MCF 10A (cell line): ENCODE measurements around the gene YEATS4. TPM values are rescaled to one million over a fixed set of nuclear protein-coding genes. Genes with fewer than 3 reads are reported as not detected.

Source experiments
- BruUV-seq: library from RNA; stranded (reverse); fragments of 400-500 nt; replicated peaks from 2 replicates; lab custom pipeline; 2021; lab: Mats Ljungman, UMichigan
- CTCF ChIA-PET: fragments of 300-600 bp; sonication (Branson Sonifier 250); formaldehyde crosslinking; extraction: SDS; loops from one replicate; lab custom pipeline; 2021; ENCODE audit warnings: antibody characterized with exemption, inconsistent platforms; lab: Yijun Ruan, JAX
- POLR2A ChIA-PET: fragments of 300-600, 350-650 bp; sonication (Branson Sonifier 250); formaldehyde crosslinking; extraction: SDS; loops from one replicate; lab custom pipeline; 2020; ENCODE audit warnings: antibody characterized with exemption, inconsistent platforms; lab: Yijun Ruan, JAX
- DNase-seq: peaks from one replicate; pipeline ENCODE4 v3.0.0-alpha.2; 2018; ENCODE audit not compliant: unreplicated experiment
- H3K27ac Mint-ChIP-seq: one replicate; pipeline ENCODE4 v1.8.0; 2022; ENCODE audit warnings: mild to moderate bottlenecking, low read depth, mixed read lengths; ENCODE audit not compliant: unreplicated experiment
- H3K27me3 Mint-ChIP-seq: one replicate; pipeline ENCODE4 v1.8.0; 2022; ENCODE audit warnings: mixed read lengths; ENCODE audit not compliant: insufficient read depth, unreplicated experiment
- H3K36me3 Mint-ChIP-seq: one replicate; pipeline ENCODE4 v1.8.0; 2022; ENCODE audit warnings: mild to moderate bottlenecking, moderate library complexity, mixed read lengths; ENCODE audit not compliant: insufficient read depth, unreplicated experiment
- H3K4me1 Mint-ChIP-seq: one replicate; pipeline ENCODE4 v1.8.0; 2022; ENCODE audit warnings: mixed read lengths; ENCODE audit not compliant: insufficient read depth, unreplicated experiment
- H3K4me3 Mint-ChIP-seq: one replicate; pipeline ENCODE4 v1.8.0; 2022; ENCODE audit warnings: mild to moderate bottlenecking, moderate library complexity, mixed read lengths; ENCODE audit not compliant: unreplicated experiment
- H3K9me3 Mint-ChIP-seq: one replicate; pipeline ENCODE4 v1.8.0; 2022; ENCODE audit warnings: mixed read lengths; ENCODE audit not compliant: unreplicated experiment
- CTCF ChIP-seq: fragments of 200-600 bp; IDR thresholded peaks from one replicate; pipeline ENCODE4 v1.8.0; 2022; ENCODE audit warnings: antibody characterized with exemption, mild to moderate bottlenecking; ENCODE audit not compliant: unreplicated experiment
- intact Hi-C: fragments of 100-400 bp; cut with micrococcal nuclease; formaldehyde crosslinking; loops from 2 replicates; pipeline ENCODE4 v1.14.1; 2022
- total RNA-seq: library from RNA; stranded (reverse); gene quantifications from 2 replicates; pipeline ENCODE4 v1.2.3, GENCODE V29; 2022

Gene YEATS4
- total RNA-seq, 1 experiment from 2014 or later = 30.9 TPM

- Mint-ChIP-seq H3K27ac (peak overlapping the region; percentile 49), H3K4me3 (no peak overlapping the region), H3K36me3 (peaks cover 47% of the 10 kb centered on the region), H3K27me3 (no peaks in the 10 kb centered on the region), H3K4me1 (no peaks in the 10 kb centered on the region), H3K9me3 (no peaks in the 10 kb centered on the region)
- intact Hi-C loops = no loop called here
- DNase-seq = no peak
- ChIA-PET POLR2A (interaction anchor here (0.6 kb wide), 1 partner anchor 133 kb away, joined by 5 read pairs; no protein-coding TSS in a partner anchor), CTCF (interaction anchor here (1.0 kb wide), 1 partner anchor 11 kb away, joined by 5 read pairs; no protein-coding TSS in a partner anchor)
- no peak for TF ChIP-seq CTCF
- BruUV-seq = no TSS peak
Observed at GRCh38 chr12:69368171-69368570, 8.6 kb downstream of the YEATS4 start.

- POLR2A ChIA-PET = interaction anchor here (0.6 to 0.7 kb wide), 2 partner anchors 16 to 300 kb away, joined by 3 read pairs; no protein-coding TSS in a partner anchor
Observed at GRCh38 chr12:69383074-69383473, 23.5 kb downstream of the YEATS4 start.

GRCh38 chr12:69385038-69385437 lies 25.5 kb downstream of the YEATS4 start:
- H3K9me3 Mint-ChIP-seq = no peaks in the 10 kb centered on the region
- CTCF ChIA-PET = interaction anchor here (0.5 to 3.8 kb wide), 14 partner anchors 12 to 657 kb away, joined by 3 to 17 read pairs (median 4); no protein-coding TSS in a partner anchor
- peaks cover 11% of the 10 kb centered on the region for H3K4me1 Mint-ChIP-seq
- intact Hi-C loops = no loop called here
- no peak overlapping the region for H3K27ac Mint-ChIP-seq
- no peak for DNase-seq
- BruUV-seq = no TSS peak
- peaks cover 14% of the 10 kb centered on the region for H3K36me3 Mint-ChIP-seq
- no peaks in the 10 kb centered on the region for H3K27me3 Mint-ChIP-seq
- H3K4me3 Mint-ChIP-seq = no peak overlapping the region
- POLR2A ChIA-PET = interaction anchor here (0.6 to 1.7 kb wide), 2 partner anchors 27 to 109 kb away, joined by 3 to 4 read pairs; no protein-coding TSS in a partner anchor
- TF ChIP-seq CTCF = no peak

More at GRCh38 chr12:69383074-69383473, 23.5 kb downstream of the YEATS4 start:
- CTCF ChIA-PET = interaction anchor here (0.7 kb wide), 1 partner anchor 1207 kb away, joined by 3 read pairs; no protein-coding TSS in a partner anchor
- H3K27me3 Mint-ChIP-seq = no peaks in the 10 kb centered on the region
- intact Hi-C loops = no loop called here
- no peak overlapping the region for H3K4me3 Mint-ChIP-seq
- no TSS peak for BruUV-seq
- H3K4me1 Mint-ChIP-seq = peaks cover 11% of the 10 kb centered on the region
- DNase-seq = no peak
- H3K9me3 Mint-ChIP-seq = no peaks in the 10 kb centered on the region
- H3K36me3 Mint-ChIP-seq = peaks cover 19% of the 10 kb centered on the region
- no peak overlapping the region for H3K27ac Mint-ChIP-seq
- no peak for TF ChIP-seq CTCF

- intact Hi-C loops = no loop called here
- no peak for DNase-seq
- ChIA-PET CTCF (interaction anchor here (1.1 to 4.7 kb wide), 3 partner anchors 29 to 184 kb away, joined by 4 to 60 read pairs (median 17); no protein-coding TSS in a partner anchor), POLR2A (no interaction called here)
- no peaks in the 10 kb centered on the region for H3K9me3 Mint-ChIP-seq
- H3K27me3 Mint-ChIP-seq = no peaks in the 10 kb centered on the region
- no peak overlapping the region for H3K4me3 Mint-ChIP-seq
- BruUV-seq = no TSS peak
- no peak for TF ChIP-seq CTCF
- no peak overlapping the region for H3K27ac Mint-ChIP-seq
- H3K4me1 Mint-ChIP-seq = peaks cover 11% of the 10 kb centered on the region
- H3K36me3 Mint-ChIP-seq = peaks cover 20% of the 10 kb centered on the region
Observed at GRCh38 chr12:69386921-69387320, 27.4 kb downstream of the YEATS4 start.
